HG02885 (cell line): ENCODE results near the gene SNX32.

Source experiments
- ATAC-seq: cut with Tn5 transposase; IDR thresholded peaks from one replicate; pipeline ENCODE4 v1.9.1; 2021; ENCODE audit warnings: mild to moderate bottlenecking; ENCODE audit not compliant: unreplicated experiment, poor library complexity

The SNX32 gene

DNA sequence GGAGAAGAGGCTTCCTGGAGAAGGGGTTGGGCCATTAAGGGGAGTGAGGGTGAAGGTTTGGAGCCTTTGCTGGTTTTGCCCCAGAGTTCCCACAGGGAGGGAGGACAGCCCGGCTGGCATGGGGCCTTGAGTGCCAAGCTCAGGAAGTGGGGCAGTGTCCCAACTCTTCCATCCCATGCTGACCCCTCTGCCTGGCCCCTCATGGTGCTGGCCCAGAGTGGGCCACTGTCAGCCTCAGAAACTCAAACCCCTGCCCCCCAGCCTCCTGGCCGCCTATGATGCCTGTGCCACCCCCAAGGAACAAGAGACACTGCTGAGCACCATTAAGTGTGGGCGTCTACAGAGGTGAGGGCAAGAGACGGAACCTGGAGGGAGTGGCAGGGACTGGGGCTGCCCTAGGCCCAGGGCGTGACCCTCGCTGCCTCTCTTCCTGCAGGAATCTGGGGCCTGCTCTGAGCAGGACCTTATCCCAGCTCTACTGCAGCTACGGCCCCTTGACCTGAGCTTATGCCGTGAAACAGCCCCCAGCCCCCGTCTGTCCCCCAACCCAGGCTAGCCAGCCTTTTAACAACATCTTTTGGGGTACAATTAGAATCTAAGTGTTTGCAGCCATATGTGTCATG lies 31.9 kb downstream of the SNX32 start:
- no peak for ATAC-seq

GRCh38 chr11:65866509-65867283 lies 32.9 kb downstream of the SNX32 start:
- no peak for ATAC-seq

DNA sequence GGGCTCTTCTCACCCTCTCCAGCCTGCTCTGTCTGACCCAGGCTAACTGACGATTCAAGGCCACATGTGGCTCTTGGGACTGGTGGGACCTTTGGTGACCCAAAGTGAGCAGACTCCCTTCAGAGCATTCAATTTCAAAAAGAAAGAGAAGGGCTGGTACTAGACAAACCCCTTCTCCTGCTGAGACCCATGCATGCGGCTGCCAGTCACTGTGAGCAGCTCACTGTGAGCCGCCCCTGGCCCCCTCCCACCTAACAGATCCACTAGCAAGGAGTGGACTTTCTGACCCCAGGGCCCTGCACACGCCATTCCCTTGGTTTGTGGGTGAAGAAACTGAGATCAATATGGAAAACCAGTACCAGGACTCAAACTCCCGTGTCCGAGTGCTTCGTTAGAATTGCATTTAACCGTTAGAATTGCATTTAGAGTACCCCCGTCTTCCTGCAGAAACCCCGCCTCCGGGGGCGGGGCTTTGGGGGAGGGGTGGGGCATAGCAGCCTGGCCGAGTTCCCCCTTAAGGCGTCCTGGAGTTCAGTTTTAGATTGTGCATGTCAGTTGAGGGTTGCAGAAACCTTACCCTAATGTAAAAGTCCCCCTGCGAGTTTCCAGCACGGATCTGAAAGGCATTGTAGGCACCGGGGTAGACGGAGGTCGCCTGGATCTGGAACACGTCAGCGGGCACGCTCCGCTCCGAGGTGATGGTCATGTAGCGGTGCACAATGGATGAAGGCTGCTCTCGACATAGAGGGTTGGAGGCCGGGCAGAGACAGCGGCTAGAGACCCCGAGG lies 33.7 kb downstream of the SNX32 start:
- no peak for ATAC-seq

- ATAC-seq, result no peak
Observed at GRCh38 chr11:65868076-65868667, 34.4 kb downstream of the SNX32 start.

DNA sequence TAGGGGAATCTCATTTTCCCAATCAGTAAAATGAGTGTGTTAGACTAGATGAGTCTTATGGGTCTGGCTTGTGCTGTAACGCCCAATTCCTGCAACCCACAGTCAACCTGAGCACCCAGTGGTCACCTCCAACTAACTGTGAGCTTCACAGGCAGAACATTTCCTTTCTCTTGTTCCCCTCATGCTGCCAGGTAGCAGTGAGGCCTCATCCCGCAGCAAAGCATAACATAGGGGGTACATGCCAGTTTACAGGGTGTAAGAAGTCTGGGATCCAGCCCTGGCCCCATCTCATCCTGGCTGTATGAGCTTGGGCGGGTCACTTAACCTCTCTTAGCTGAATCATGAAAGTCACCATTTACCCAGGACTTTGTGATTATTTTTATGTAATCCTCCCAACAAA lies 35.1 kb downstream of the SNX32 start:
- no peak for ATAC-seq

DNA sequence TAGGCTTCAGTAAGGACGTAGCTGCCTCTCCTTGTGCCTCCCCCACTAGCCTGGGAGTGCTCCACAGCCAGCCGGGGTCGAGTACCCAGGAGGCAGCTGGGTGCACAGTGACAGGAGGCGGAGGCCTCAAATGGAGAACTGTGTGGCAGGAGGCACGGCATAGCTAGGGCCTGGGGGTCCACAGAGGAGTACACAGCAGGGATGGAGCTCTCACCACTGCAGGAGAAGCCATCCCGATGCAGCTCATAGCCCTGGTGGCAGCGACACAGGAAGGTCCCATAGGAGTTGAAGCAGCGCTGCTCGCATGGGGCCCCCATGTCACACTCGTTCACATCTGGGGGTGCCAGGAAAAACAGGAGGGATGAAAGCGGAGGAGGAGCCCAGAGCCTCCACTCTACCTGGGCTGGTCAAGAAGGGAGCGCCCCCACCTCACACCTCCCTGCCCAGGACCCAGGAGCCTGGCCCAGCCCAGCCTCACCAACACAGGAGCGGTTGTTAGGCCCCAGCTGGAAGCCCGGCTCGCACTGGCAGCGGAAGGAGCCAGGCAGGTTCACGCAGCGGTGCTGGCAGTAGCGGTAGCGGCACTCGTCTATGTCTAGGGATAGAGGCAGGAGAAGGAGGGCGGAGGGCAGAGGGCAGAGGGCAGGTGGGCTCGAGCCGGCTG lies 36.0 kb downstream of the SNX32 start:
- no peak for ATAC-seq

- ATAC-seq, result no peak
Observed at GRCh38 chr11:65870307-65870658, 36.5 kb downstream of the SNX32 start.

- ATAC-seq, result no peak
Observed at GRCh38 chr11:65870706-65871681, 37.2 kb downstream of the SNX32 start.

DNA sequence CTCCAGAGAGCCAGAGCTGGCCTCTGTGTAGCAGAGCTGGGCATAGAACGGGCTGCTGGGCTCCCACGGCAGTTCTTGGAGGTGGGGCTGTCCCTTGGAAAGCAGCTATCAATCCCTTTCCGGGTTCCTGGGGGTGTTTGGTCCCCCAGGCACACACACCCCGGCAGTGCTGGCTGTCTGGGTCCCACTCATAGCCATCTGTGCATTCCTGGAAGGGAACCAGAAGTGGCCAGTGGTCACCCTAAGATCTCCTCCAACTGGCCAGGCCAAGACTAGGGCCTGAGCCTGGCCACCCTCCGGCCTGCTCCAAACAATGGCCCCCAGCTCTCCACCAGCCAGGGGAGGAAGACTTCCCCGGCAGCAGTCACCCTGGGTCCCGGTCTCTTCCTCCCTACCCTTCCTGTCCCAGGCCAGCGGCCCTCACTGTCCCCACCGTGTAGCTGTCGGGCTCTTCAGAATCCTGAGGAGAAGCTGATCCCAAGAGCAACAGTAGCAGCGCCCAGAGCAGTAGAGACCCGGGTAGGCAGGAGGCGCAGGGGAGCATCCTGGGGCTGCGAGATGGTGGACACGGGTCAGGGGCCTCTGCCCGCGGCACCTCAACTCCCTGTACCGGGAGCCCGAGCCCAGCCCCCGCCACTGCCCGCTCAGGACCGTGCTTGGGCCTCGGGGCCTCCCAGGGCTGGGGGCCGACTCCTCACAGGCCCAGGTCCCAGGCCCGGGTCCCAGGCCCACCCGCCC lies 38.2 kb downstream of the SNX32 start:
- ATAC-seq, result no peak

- ATAC-seq, result no peak
Observed at GRCh38 chr11:65872586-65873317, 39.0 kb downstream of the SNX32 start, which contains the start of gene EFEMP2. TSS of gene EFEMP2 (minus strand) at chr11:65872800. CDS start at chr11:65872354, 446 bp downstream.

DNA sequence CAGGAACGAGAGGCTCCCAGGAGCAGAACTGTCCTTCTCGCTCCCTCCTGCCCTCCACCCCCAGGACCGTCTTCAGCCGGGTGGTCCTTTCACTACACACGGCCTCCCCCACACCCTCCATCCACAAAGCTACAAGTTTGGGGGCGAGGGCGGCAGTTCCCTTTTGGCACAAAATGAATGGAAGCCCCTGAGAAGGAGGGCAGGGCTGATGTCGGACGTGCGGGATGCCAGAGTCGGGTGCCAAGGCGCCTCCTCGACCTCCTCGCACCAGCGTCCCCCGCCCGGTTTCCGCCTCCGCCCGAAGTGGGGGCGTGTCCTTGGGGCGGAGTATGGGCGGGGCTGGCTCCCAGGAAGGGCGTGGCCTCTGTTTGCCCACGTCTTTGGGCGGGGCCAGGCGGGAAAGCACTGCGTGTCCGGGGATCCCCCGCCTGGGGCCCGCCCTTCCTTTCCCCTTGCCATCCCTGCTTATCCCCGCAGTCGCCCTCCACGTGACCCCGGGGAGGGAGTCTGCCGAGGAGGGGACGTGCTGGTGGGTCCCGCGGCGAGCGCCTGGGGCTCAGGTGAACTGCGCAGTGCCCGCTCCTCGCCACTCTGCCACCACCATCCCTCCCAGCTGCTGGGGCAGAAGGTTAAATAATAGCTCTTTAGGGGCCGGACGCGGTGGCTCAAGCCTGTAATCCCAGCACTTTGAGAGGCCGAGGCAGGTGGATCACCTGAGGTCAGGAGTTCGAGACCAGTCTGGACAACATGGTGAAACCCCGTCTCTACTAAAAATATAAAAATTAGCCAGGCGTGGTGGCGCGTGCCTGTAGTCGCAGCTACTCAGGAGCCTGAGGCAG lies 39.8 kb downstream of the SNX32 start:
- ATAC-seq, result peak; percentile 84

DNA sequence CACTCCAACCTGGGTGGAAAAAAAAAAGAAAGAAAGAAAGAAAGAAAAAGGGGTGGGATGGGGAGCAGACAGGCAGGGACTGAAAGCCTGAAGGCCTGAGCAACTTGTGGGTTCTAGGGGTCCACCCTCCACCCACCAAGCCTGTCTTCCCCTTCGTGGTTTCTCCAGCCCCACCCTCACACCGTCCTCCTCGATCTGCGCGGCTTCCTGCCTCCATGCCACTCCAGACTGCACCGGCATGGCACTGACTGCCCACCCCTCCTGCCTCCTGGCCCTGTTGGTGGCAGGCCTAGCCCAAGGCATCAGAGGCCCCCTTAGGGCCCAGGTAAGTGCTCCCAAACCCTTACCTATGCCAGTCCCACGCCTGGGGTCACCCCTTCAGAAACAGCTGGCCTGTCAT lies 45.9 kb downstream of the SNX32 start, which contains the start of gene CTSW:
Gene CTSW, plus strand, starts transcription at position 221 of the 400 bp plus-strand sequence. Its CDS starts 18 bp downstream, at position 239.
- ATAC-seq, result no peak

GRCh38 chr11:65880027-65880426 lies 46.3 kb downstream of the SNX32 start:
- no peak for ATAC-seq

DNA sequence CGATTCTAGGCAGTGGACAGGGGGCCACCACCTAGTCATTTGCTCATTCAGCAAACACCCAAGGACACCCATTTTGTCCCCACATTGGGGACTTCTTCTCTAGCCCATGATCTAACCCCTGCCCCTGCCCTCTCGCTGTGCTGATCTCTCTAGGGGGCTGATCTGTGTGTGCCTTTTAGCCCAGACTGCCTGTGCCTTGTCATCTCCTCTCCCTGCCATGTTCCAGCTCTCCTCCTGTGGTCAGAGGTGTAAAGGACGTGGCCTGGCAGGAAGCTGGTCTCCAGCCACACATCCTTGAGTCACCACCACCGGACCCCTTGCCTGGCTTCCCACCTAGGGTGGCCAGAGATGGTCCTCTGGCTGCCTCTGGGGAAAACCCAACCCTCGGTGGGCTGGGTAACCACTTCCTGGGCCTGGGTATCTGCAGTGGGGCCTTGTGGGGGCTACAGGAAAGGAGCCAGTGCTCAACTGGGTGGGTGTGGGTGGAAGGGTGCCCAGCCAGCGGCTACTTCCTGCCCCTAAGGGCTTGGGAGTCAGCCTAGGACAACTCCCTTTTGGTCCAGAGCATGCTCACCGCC lies 47.2 kb downstream of the SNX32 start:
- ATAC-seq, result no peak

GRCh38 chr11:65882120-65883057 lies 48.6 kb downstream of the SNX32 start:
- no peak for ATAC-seq
